Measurements from ENCODE around the gene OR51A7.
"Not testable (repeated sequence)": the region's sequence is repeated elsewhere in the genome, so short reads cannot be mapped to it uniquely, and the experiment has no call there.

The OR51A7 gene, protein sequence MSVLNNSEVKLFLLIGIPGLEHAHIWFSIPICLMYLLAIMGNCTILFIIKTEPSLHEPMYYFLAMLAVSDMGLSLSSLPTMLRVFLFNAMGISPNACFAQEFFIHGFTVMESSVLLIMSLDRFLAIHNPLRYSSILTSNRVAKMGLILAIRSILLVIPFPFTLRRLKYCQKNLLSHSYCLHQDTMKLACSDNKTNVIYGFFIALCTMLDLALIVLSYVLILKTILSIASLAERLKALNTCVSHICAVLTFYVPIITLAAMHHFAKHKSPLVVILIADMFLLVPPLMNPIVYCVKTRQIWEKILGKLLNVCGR

DNA sequence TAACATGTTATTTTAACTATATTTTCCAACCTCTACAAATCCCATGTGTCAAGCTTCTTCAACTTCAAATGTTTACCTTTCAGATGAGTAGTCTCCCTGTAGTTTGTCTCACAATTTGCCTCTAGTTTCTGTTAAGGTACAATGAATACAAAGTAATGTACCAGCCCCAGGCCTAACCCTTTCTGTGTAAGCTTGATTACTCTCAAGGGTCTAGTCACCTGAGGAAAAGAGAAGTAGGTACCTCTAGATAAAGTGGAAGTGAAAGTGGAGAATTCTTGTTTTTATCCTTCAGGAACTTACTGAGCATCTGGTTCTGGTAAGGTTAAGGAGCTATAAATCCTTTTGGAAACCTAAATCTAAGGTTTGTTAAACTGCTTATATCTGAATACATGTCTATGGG lies at the start of gene OR51A7:
TSS of gene OR51A7 (plus strand) at position 300 of the 400 bp plus-strand sequence. CDS start 3,587 bp downstream, outside the sequence.
- DNase-seq (ENCODE audit: low spot score), result peak; percentile 7

DNA sequence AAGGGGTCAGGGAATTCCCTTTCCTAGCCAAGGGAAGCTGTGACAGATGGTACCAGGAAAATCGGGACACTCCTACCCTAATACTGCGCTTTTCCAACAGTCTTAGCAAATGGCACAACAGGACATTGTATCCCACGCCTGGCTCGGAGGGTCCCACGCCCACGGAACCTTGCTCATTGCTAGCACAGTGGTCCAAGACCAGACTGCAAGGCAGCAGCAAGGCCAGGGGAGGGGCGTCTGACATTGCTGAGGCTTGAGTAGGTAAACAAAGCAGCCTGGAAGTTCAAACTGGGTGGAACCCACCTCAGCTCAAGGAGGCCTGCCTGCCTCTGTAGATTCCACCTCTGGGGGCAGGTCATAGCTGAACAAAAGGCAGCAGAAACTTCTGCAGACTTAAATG lies 49.3 kb upstream of the OR51A7 start:
- not testable (repeated sequence) for DNase-seq (ENCODE audit: low spot score)

DNA sequence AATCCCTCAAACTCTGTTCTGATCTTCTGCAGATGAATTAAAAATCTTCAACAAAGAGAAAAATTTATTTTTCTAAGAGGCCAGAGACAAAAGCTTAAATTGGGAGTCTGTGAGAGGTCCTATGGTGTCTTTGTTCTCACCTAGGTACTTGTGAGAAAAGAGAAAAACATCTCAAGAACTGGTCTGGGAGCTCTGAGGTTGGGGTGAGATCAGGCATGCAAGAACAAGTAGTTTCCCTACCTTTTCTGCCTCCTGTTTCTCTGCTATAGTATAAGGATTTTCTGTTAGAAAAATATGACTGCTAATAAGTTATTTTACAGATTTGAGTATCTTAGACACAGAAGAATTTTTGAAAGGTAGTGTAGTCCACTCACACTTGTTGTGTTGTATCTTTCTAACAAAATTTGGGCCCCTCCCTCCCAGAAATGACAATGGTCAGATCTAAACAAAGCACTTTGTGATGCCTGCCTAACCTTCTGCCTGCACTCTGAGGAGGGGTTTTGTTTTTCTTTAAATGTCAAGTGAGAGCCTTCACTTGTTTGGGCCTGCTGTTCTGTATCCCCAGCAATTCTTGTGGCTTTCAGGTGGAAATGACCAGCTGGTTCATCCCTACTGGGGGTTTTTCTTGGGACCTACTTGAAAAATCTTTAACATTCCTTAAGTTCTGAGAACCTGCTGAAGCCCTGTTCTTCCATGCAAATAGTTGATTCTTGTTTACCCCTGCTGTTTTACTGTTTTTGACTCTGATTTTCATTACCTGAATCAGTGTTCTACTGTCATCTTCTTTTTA lies 40.9 kb upstream of the OR51A7 start:
- no peak for DNase-seq (ENCODE audit: low spot score)

DNA sequence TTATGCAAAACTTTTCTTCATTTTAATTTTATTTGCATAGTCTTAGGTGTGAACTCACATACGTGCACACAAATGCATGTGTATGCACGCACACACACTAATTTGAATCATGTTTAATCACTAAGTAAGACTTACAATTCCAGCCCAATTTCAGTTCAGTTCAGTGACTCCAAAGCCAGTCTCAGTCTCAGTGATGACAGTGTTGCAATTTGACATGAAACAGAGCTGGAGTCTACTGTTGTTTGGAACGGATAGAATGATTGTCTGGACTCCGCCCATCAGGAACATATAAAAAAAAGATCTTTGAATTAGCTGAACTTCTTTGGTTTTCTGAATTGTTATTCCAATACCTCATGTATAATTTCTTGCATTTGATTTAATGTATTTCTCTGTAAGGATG lies 39.7 kb upstream of the OR51A7 start:
- DNase-seq (ENCODE audit: low spot score), result no peak

DNA sequence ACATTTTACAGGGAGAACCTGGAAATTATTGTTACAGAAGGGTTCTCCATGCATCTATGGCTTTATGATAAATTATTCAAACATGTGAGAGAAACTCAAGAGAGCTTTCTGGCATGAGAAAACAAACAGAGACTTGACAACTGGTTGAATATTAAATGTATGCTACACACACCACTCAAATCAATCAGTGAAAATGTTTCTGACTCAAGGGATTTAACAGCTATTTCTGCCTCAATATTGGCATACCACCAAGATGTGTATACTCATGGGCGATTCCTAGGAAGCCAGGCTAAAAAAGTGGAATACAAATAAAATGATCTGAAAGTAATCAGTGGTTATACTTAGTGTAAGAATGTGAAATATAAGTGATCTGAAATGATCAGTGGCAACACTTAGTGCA lies 37.7 kb upstream of the OR51A7 start:
- DNase-seq (ENCODE audit: low spot score), result no peak

DNA sequence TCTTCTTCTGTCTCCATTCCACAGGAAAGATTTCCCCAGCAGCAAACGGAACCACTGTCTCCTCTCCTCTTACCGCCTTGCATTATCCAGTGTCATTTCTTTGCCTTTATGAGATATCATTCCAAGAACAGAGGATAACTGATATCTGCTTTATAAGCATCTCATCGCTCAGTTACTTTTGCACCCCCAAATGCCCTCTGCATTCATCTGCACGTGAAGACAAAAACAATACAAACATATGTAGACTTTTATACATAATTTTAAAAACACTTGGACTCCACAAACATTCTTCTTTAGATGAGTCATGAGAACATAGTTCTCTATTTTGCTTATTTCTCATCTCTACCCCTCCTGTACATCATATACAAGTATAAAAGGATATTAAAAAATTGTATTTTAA lies 22.4 kb upstream of the OR51A7 start:
- DNase-seq (ENCODE audit: low spot score), result no peak

DNA sequence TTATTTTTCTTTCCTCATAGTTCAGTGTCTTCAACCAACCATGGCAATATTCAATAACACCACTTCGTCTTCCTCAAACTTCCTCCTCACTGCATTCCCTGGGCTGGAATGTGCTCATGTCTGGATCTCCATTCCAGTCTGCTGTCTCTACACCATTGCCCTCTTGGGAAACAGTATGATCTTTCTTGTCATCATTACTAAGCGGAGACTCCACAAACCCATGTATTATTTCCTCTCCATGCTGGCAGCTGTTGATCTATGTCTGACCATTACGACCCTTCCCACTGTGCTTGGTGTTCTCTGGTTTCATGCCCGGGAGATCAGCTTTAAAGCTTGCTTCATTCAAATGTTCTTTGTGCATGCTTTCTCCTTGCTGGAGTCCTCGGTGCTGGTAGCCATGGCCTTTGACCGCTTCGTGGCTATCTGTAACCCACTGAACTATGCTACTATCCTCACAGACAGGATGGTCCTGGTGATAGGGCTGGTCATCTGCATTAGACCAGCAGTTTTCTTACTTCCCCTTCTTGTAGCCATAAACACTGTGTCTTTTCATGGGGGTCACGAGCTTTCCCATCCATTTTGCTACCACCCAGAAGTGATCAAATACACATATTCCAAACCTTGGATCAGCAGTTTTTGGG lies 21.6 kb upstream of the OR51A7 start, which contains the start of gene OR51T1:
TSS of gene OR51T1 (plus strand) at position 41 of the 641 bp plus-strand sequence. CDS start at position 41, 0 bp downstream.
- DNase-seq (ENCODE audit: low spot score), result no peak

DNA sequence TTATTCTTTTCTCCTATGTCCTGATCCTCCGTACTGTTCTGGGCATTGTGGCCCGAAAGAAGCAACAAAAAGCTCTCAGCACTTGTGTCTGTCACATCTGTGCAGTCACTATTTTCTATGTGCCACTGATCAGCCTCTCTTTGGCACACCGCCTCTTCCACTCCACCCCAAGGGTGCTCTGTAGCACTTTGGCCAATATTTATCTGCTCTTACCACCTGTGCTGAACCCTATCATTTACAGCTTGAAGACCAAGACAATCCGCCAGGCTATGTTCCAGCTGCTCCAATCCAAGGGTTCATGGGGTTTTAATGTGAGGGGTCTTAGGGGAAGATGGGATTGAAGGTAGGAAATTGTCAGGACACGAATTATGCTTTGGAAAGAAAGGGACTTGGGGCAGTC lies 21.0 kb upstream of the OR51A7 start:
- DNase-seq (ENCODE audit: low spot score), result no peak

DNA sequence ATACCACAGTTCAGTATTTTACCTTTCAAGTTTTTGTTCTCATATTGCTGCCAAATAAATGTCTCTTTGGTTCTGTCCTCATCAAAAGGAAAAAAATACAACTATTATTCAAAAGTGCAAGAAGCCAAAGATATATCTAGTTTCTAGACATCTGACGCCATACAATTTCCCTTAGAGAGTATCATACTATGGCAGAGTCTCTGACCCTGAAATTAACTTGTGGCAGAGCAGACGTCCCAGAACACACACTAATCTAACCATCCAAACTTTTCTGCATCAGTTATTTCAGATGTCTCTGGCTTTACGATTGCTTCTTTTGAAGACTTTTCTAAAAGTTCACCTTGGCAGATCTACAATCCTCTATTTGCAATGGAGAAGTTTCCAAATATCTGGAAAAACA lies 19.2 kb upstream of the OR51A7 start:
- no peak for DNase-seq (ENCODE audit: low spot score)

DNA sequence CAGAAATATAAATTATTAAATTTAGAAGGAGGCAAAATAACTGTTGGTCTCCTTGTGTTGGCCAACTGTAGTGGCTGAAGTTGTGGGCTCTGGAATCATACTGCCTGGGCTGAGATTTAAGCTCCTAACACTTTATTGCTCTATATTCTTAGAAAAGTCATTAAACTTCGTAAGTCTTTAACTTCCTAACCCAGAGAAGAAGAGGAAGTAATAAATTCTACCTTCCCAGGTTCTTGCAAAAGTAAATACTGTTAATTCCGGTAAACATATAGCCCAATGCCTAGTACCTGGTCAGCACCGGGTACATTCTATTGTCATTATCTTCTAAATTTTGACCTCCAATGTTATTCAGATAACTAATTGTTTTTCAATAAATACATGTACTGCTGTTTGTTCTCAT lies 17.4 kb upstream of the OR51A7 start:
- DNase-seq (ENCODE audit: low spot score), result no peak

DNA sequence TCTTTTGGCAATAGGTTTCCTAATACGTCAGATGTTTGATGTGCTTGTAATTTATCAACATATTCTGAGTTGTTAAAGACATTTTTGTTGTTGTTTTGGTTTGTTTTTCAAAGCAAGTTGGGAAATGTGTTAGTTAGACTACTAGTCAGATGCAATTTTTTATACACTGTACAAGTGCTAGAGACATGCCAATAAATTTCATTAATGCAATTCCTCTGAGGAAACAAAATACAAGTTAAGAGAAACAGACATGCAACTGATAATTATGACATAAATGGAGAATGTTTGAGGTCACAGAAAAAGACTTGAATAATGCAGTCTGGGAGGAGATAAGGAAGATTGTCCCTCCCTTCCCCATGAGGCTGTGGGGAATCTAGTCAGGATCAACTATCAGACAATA lies 16.0 kb upstream of the OR51A7 start:
- no peak for DNase-seq (ENCODE audit: low spot score)

DNA sequence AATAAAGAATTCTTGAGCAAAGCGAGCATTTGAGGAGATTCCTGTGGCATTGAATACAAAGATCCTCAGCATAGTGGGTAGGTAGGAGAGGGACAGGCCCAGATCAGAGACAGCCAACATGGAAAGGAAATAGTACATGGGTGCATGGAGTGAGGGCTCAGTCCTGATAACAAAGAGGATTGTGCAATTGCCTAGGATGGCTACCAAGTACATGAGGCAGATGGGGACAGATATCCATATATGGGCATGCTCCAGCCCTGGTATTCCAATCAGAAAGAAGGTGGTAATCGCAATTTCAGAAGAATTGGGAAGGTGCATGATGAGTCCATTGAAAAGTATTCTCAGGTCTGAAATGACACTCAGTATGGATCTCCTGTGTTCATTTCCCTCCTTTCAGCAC lies 13.3 kb upstream of the OR51A7 start:
- no peak for DNase-seq (ENCODE audit: low spot score)

DNA sequence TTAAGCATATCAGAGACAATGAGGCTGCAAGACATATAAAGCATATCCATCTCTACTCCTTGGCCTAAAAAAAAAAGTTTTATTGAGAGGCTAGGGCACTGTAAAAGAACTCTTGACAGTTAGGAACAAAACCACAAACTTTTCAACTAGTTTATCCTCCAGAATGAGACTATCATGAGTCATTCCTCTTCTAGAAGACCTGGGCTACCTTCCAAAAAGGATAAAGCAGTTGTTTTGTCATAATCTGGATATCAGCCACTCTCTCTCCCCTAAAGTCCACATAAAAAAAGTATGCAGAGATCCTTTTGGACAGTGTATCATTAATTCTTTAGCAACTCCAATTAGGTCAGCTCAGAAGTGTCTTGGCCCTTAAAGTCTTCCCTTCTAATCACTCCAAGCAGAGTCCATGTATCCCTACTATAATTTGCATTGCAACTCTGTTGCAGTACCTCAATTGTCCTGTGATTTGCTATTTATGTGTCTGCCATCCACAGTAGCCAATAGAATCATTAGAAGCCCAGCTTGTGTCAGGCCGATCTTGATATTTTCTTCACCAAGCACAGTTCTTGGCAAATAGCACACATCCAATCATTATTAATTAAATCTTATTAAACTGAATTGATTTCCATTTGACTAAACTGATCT lies 11.5 kb upstream of the OR51A7 start:
- no peak for DNase-seq (ENCODE audit: low spot score)

DNA sequence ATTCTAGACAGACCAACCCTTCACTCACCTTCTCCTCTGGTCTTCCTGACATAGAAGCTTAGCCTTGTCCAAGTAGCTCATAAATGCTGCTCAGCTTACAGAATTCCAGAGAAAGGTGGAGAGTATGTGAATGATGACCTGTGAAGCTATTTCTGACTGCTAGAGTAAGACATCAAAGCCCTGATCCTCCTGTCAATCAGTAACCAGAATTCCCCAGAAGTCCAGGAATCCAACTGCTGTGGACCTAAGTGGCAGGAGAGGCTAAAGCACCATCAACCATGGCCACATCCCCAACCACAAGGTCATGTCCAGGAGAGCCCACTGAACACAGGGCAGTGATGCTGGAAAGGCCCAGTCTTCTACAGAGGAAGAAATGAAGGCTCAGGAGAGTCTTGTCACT lies 13.0 kb downstream of the OR51A7 start:
- no peak for DNase-seq (ENCODE audit: low spot score)

DNA sequence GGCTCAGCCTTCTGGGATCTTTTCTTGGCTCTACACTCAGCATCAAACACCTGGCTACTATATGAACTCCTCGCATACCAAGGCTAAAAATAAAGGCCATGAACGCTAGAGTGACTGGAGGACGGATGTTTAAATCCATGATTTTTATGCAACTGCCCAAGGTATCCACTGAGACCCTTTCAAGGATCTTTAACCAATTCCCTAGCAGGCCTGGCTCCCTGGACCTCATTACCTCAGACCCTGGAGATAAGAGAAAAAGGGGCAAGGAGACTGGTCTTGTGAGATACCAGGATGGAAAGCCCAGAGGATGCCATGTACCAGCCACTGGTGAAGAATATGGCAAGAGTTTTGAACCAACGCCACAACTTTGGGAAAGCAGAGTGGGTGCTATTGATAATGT lies 15.7 kb downstream of the OR51A7 start, which contains the start of gene OR51G2:
TSS of gene OR51G2 (minus strand) at position 101 of the 400 bp plus-strand sequence. CDS start 3,687 bp downstream, outside the sequence.
- no peak for DNase-seq (ENCODE audit: low spot score)

DNA sequence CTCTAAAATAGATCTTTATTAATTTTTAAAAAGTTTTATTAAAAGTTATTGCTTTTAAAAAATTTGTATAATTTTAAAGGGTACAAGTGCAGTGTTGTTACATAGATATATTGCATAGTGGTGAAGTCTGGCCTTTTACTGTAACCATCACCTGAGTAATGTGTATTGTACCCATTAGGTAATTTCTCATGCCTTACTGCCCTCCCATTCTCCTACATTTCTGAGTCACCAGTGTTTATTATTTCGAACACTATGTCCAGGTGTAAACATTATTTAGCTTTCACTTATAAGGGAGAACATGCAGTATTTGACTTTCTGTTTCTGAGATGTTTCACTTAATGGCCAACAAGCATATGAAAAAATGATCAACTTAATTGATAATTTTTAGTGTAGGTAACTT lies 18.2 kb downstream of the OR51A7 start:
- no peak for DNase-seq (ENCODE audit: low spot score)

DNA sequence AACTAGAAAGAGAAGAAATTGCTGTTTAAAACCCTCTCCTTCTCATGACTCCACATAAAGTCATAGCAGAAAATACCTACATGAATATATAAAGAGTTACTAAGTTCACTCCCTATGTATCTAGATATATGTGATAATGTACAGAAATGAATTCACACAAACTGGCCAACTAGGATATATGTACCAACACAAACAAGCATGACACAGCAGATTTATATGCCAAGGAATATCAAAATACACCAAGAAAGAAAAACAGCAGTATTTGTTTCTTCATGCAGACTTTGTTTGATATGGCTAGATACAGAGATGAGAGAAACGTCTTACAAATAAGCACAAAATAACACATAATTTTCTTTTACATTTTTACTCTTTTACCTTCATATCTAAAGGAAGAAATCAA lies 18.7 kb downstream of the OR51A7 start:
- no peak for DNase-seq (ENCODE audit: low spot score)

DNA sequence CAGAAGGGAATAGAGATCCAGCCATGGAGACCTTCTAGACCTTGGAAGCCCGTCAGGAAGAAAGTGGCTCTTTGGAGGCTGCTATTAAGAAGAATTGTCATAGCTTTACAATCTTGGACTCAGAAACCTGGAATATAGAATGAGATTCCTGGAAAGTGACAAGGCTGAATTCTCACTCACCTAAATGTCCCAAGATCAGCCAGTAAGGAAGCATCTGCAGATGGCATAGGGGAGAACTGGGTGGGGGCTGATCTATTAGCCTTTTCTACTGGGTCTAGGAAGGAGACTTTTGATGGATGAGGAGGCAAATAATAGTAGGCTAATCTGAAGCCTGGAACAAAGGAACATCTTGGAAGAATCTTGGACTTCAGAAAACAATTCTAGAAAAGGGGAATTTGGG lies 20.7 kb downstream of the OR51A7 start, which contains the start of gene OR51G1:
TSS of gene OR51G1 (minus strand) at position 101 of the 400 bp plus-strand sequence. CDS start at position 101, 0 bp downstream.
- no peak for DNase-seq (ENCODE audit: low spot score)

DNA sequence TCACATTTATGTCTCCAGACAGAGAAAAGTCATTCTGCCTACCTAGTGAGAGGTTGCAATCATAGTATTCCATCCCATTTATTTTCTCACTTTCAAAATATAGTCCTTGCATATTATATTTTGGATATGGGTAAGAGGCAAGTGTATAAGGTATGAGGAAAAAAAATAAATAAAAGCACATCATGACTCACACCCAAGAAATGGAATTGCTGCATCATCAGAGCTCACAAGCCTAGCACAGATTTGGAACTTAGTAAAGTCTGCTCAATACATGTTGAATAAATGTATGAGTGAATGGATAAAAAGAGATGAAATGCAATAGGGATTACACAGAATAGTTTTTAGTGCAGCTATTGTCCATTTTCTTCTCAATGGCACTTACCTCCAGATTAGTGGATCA lies 23.0 kb downstream of the OR51A7 start:
- DNase-seq (ENCODE audit: low spot score), result no peak

DNA sequence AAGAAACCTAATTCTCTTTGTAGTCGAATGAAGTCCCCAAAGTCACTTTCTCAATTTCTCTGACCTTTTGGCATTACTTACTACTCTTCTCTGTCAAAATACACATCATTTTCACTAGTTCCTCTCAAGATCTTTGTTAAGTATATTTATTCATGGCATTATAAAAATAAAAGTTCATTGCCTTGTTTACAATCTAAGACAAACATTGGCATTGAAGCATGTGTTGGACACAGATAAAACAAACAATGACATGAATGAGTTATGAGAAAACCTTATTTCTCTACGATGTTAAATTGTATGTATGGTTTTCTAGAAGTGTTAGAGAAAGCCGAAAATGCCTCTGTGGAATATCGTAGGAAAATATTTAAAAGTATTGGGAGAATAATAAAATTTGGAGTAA lies 29.2 kb downstream of the OR51A7 start:
- no peak for DNase-seq (ENCODE audit: low spot score)

DNA sequence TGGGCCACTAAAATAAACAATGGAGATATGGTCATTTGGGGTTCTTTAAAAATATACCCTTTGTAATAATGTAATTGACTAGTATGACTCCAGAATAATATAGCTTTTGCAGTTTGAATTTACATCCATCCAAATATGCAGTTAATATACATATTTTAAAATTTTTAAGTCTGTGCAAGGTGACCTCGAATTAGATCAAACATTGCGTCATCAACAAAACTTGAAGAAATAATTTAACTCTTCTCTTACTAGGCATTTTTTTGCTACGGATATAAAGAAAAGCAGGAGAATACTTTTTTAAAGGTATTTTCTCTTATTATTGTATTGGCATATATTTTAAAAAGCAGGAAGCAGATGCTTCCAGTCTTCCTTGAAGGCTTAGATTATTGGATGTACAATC lies 33.2 kb downstream of the OR51A7 start:
- no peak for DNase-seq (ENCODE audit: low spot score)

DNA sequence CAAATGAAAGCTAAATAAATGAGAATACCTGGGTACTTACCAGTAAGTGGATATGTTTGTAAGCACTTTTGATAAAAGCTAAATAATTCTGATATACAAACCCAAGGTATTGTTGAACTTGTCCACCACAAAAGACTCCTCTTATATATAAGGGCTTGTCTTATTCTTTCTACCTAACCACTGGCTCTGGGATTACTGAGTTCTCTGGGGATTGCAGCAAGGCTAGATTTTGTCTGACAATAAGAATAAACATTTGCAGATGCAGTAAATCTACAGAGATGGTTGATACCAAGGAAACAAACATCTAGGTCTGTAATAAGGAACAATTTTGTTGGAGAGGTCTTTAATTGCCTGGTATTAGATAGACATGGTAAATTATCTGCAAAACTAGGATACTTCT lies 43.9 kb downstream of the OR51A7 start, which contains the start of gene OR51A4:
TSS of gene OR51A4 (minus strand) at position 101 of the 400 bp plus-strand sequence. CDS start 505 bp downstream, outside the sequence.
- DNase-seq (ENCODE audit: low spot score), result no peak

All from germinal center (tissue), 1 donor.